HCT116 (cell line): ENCODE measurements around the gene UBE2D4. TPM values are rescaled to one million over a fixed set of nuclear protein-coding genes. Genes with fewer than 3 reads are reported as not detected.

ENCODE experiments used
- ATAC-seq: fragments of 200-7000 bp; cut with Tn5 transposase; 2 replicates; pipeline ENCODE4 v1.9.1; 2020; ENCODE audit warnings: mild to moderate bottlenecking, moderate library complexity
- BruUV-seq: library from RNA; stranded (reverse); fragments of 400-500 nt; replicated peaks from 2 replicates; lab custom pipeline; 2021; lab: Mats Ljungman, UMichigan
- CTCF ChIA-PET: fragments of 300-600 bp; sonication (Branson Sonifier 250); formaldehyde crosslinking; loops from one replicate; lab custom pipeline; 2021; ENCODE audit warnings: antibody characterized with exemption; lab: Charles Lee
- POLR2A ChIA-PET: fragments of 300-600, 350-600 bp; sonication (Branson Sonifier 250); formaldehyde crosslinking; loops from one replicate; lab custom pipeline; 2021; ENCODE audit warnings: antibody characterized with exemption; lab: Charles Lee
- RAD21 ChIA-PET, 2 experiments: fragments of 300-600 bp; sonication (Branson Sonifier 250); formaldehyde crosslinking; loops; one replicate each; lab custom pipeline; 2023; ENCODE audit warnings: low total read pairs in 2 of 2; ENCODE audit not compliant: uncharacterized antibody in 2 of 2, unreplicated experiment in 2 of 2, low non-redundant PET in 1 of 2; lab: Charles Lee
- DNase-seq: peaks from one replicate; pipeline ENCODE4 v3.0.0-alpha.2; 2010; ENCODE audit warnings: low read depth, low spot score
- H2AFZ ChIP-seq: fragments of 200-600 bp; shearing (Covaris generic), sonication (generic); 2 replicates; pipeline ENCODE4 v1.6.1; 2017; ENCODE audit warnings: low read depth, mixed run types, mixed read lengths, antibody characterized with exemption, low read length; ENCODE audit not compliant: poor library complexity, severe bottlenecking
- H3K27ac ChIP-seq: 2 replicates; pipeline ENCODE4 v1.5.1; 2012; ENCODE audit warnings: low read depth, low read length
- H3K27me3 ChIP-seq: fragments of 200-600 bp; sonication (generic); 2 replicates; pipeline ENCODE4 v1.6.1; 2016; ENCODE audit warnings: mixed run types, low read length, mixed read lengths; ENCODE audit not compliant: insufficient read depth
- H3K36me3 ChIP-seq, 2 experiments: fragments of 200-500 bp in 1 of 2; fragments of 200-600 bp in 1 of 2; sonication (Bioruptor generic) in 1 of 2; sonication (generic) in 1 of 2; 2 replicates each; pipeline versions ENCODE4 v1.5.1 to v1.6.1; 2014 to 2016; ENCODE audit warnings: low read length in 2 of 2, inconsistent platforms in 1 of 2, mixed read lengths in 1 of 2, mixed run types in 1 of 2; ENCODE audit not compliant: insufficient read depth in 2 of 2, control insufficient read depth in 1 of 2
- H3K4me1 ChIP-seq, 2 experiments: fragments of 200-600 bp in 1 of 2; sonication (generic) in 1 of 2; 2 replicates each; pipeline versions ENCODE4 v1.5.1 to v1.6.1; 2012 to 2017; ENCODE audit warnings: low read length in 2 of 2, inconsistent platforms in 1 of 2, mild to moderate bottlenecking in 1 of 2, mixed read lengths in 1 of 2, mixed run types in 1 of 2, moderate library complexity in 1 of 2; ENCODE audit not compliant: insufficient read depth in 2 of 2, control insufficient read depth in 1 of 2
- H3K4me2 ChIP-seq: fragments of 200-600 bp; sonication (generic); 2 replicates; pipeline ENCODE4 v1.6.1; 2017; ENCODE audit warnings: mixed run types, low read length, mixed read lengths
- H3K4me3 ChIP-seq, 2 experiments: fragments of 200-600 bp in 1 of 2; sonication (generic) in 1 of 2; replicated peaks in 1 of 2; 2 replicates each; pipeline ENCODE4 v1.5.1; 2011 to 2016; ENCODE audit warnings: low read length in 2 of 2, control low read depth in 1 of 2, low read depth in 1 of 2, mild to moderate bottlenecking in 1 of 2, mixed read lengths in 1 of 2, mixed run types in 1 of 2
- H3K79me2 ChIP-seq: fragments of 200-600 bp; sonication (generic); 2 replicates; pipeline ENCODE4 v1.6.1; 2017; ENCODE audit warnings: mild to moderate bottlenecking, mixed run types, low read length, moderate library complexity, mixed read lengths; ENCODE audit not compliant: insufficient read depth
- H3K9ac ChIP-seq: fragments of 200-600 bp; sonication (generic); 2 replicates; pipeline ENCODE4 v1.6.1; 2016; ENCODE audit warnings: low read length, mixed read lengths
- H3K9me2 ChIP-seq: fragments of 200-600 bp; sonication (generic), shearing (Covaris generic); 2 replicates; pipeline ENCODE4 v1.6.1; 2017; ENCODE audit warnings: mixed run types, mild to moderate bottlenecking, moderate library complexity; ENCODE audit not compliant: insufficient read depth
- H3K9me3 ChIP-seq, 2 experiments: fragments of 200-500 bp in 1 of 2; fragments of 200-600 bp in 1 of 2; sonication (Bioruptor generic) in 1 of 2; sonication (generic) in 1 of 2; 2 replicates each; pipeline ENCODE4 v1.6.1; 2014 to 2017; ENCODE audit warnings: low read length in 2 of 2, mixed read lengths in 2 of 2, inconsistent platforms in 1 of 2, low read depth in 1 of 2, mild to moderate bottlenecking in 1 of 2, mixed run types in 1 of 2, moderate library complexity in 1 of 2; ENCODE audit not compliant: control insufficient read depth in 1 of 2, insufficient read depth in 1 of 2
- H4K20me1 ChIP-seq: fragments of 200-600 bp; sonication (generic), shearing (Covaris generic); 2 replicates; pipeline ENCODE4 v1.6.1; 2017; ENCODE audit warnings: mixed run types, mild to moderate bottlenecking, moderate library complexity; ENCODE audit not compliant: insufficient read depth
- CBX3 ChIP-seq: IDR thresholded peaks from 2 replicates; pipeline ENCODE4 v1.6.1; 2012; ENCODE audit warnings: low read depth
- CEBPB ChIP-seq: IDR thresholded peaks from 2 replicates; pipeline ENCODE4 v1.6.1; 2012; ENCODE audit warnings: low read depth
- EGR1 ChIP-seq: IDR thresholded peaks from 2 replicates; pipeline ENCODE4 v1.6.1; 2012; ENCODE audit warnings: low read depth
- ELF1 ChIP-seq: IDR thresholded peaks from 2 replicates; pipeline ENCODE4 v1.6.1; 2012; ENCODE audit warnings: low read depth, borderline replicate concordance
- EZH2 ChIP-seq: fragments of 200-600 bp; sonication (generic); IDR thresholded peaks from 2 replicates; pipeline ENCODE4 v1.6.1; 2017; ENCODE audit warnings: antibody characterized with exemption, mixed run types
- EZH2phosphoT487 ChIP-seq: fragments of 200-600 bp; IDR thresholded peaks from 2 replicates; pipeline ENCODE4 v1.6.1; 2018; ENCODE audit warnings: antibody characterized with exemption, borderline replicate concordance
- JUND ChIP-seq: IDR thresholded peaks from 2 replicates; pipeline ENCODE4 v1.6.1; 2012
- POLR2A ChIP-seq: IDR thresholded peaks from 2 replicates; pipeline ENCODE4 v1.7.0; 2011; ENCODE audit warnings: borderline replicate concordance; ENCODE audit not compliant: insufficient read depth, insufficient read length; ENCODE audit errors: extremely low read depth
- POLR2AphosphoS5 ChIP-seq: IDR thresholded peaks from 2 replicates; pipeline ENCODE4 v1.6.1; 2011; ENCODE audit warnings: mild to moderate bottlenecking, low read depth, low read length, moderate library complexity
- RAD21 ChIP-seq: IDR thresholded peaks from 2 replicates; pipeline ENCODE4 v1.6.1; 2012; ENCODE audit warnings: low read depth, mild to moderate bottlenecking
- SRF ChIP-seq: IDR thresholded peaks from 2 replicates; pipeline ENCODE4 v1.6.1; 2012; ENCODE audit warnings: low read depth
- TCF7L2 ChIP-seq: IDR thresholded peaks from 2 replicates; pipeline ENCODE4 v1.7.0; 2011; ENCODE audit warnings: borderline replicate concordance, inconsistent platforms; ENCODE audit not compliant: insufficient read depth, insufficient read length; ENCODE audit errors: extremely low read depth
- ZNF274 ChIP-seq: fragments of 200-500 bp; sonication (Bioruptor generic); IDR thresholded peaks from 2 replicates; pipeline ENCODE4 v1.6.1; 2014; ENCODE audit warnings: mild to moderate bottlenecking, low read depth, low read length, inconsistent platforms
- intact Hi-C: fragments of 100-400 bp; cut with micrococcal nuclease; formaldehyde crosslinking; loops from 2 replicates; pipeline ENCODE4 v1.10.0; 2022
- total RNA-seq: library from RNA; stranded (reverse); gene quantifications from one replicate; pipeline ENCODE4 v1.2.1, GENCODE V29; 2021; ENCODE audit not compliant: unreplicated experiment
- TF ChIP-seq, protein P1 (sequence below), 3 experiments: fragments of 200-600 bp in 1 of 3; sonication (generic) in 1 of 3; IDR thresholded peaks in 2 of 3; conservative IDR thresholded peaks in 1 of 3; 2 replicates each; pipeline ENCODE4 v1.5.1; 2012 to 2017; ENCODE audit warnings: low read depth in 2 of 3, low read length in 2 of 3, antibody characterized with exemption in 1 of 3, borderline replicate concordance in 1 of 3, control low read depth in 1 of 3, mild to moderate bottlenecking in 1 of 3, mixed read lengths in 1 of 3, mixed run types in 1 of 3, moderate library complexity in 1 of 3; ENCODE audit not compliant: insufficient read depth in 1 of 3
- TF ChIP-seq, protein P2 (sequence below): IDR thresholded peaks from 2 replicates; pipeline ENCODE4 v1.6.1; 2012

Gene UBE2D4
- total RNA-seq, 1 experiment from 2014 or later: 12.9 TPM

DNA sequence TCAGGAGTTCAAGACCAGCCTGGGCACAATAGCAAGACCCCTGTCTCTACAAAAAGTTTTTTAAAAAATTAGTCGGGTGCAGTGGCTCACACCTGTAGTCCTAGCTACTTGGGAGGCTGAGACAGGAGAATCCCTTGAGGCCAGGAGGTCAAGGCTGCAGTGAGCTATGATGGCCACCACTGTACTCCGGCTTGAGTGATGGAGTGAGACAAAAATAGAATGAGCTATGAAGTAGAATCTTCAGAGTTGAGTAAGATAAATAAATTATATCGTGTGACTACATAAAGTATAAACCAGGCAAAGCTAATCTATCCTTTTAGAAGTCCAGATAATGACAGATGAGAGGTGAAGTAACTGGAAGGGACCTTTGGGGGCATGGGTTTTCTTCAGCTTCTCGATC is 41.6 kb upstream of the UBE2D4 start:
- CTCF ChIA-PET: no interaction called here
- H3K79me2 ChIP-seq: peaks cover 33% of the 10 kb centered on the region
- intact Hi-C loops: no loop called here
- no peak overlapping the region for H3K9ac ChIP-seq
- no peak overlapping the region for H3K4me2 ChIP-seq
- peaks cover 0 to 8% of the 10 kb centered on the region in 2 experiments; a peak in 2 of 4 replicates for H3K4me1 ChIP-seq
- peaks cover 4% of the 10 kb centered on the region; the same call in 1 of the 2 replicates for H4K20me1 ChIP-seq
- RAD21 ChIA-PET: interaction anchor here in 1 of 2 experiments (0.6 kb wide), 1 partner anchor 17 kb away, joined by 7 read pairs; no protein-coding TSS in a partner anchor
- TF ChIP-seq, protein P1, sequence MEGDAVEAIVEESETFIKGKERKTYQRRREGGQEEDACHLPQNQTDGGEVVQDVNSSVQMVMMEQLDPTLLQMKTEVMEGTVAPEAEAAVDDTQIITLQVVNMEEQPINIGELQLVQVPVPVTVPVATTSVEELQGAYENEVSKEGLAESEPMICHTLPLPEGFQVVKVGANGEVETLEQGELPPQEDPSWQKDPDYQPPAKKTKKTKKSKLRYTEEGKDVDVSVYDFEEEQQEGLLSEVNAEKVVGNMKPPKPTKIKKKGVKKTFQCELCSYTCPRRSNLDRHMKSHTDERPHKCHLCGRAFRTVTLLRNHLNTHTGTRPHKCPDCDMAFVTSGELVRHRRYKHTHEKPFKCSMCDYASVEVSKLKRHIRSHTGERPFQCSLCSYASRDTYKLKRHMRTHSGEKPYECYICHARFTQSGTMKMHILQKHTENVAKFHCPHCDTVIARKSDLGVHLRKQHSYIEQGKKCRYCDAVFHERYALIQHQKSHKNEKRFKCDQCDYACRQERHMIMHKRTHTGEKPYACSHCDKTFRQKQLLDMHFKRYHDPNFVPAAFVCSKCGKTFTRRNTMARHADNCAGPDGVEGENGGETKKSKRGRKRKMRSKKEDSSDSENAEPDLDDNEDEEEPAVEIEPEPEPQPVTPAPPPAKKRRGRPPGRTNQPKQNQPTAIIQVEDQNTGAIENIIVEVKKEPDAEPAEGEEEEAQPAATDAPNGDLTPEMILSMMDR (IDR thresholded peaks at IDR 0.05 in 2 of 3, conservative IDR thresholded peaks at IDR 0.05 in 1 of 3; ENCODE audit: borderline replicate concordance in 1 of 3, insufficient read depth in 1 of 3, low read depth in 2 of 3, low read length in 2 of 3): no peak
- no peak overlapping the region for H2AFZ ChIP-seq
- POLR2A ChIA-PET: interaction anchor here (1.9 kb wide), 1 partner anchor 15 kb away, joined by 6 read pairs; the partner anchor contains the start of gene MRPS24
- no peak overlapping the region for H3K27ac ChIP-seq
- H3K9me2 ChIP-seq: no peaks in the 10 kb centered on the region
- no peak for DNase-seq
- H3K27me3 ChIP-seq: no peaks in the 10 kb centered on the region
- peaks cover 25 to 33% of the 10 kb centered on the region in 2 experiments for H3K36me3 ChIP-seq
- H3K9me3 ChIP-seq: no peaks in the 10 kb centered on the region
- no TSS peak for BruUV-seq
- H3K4me3 ChIP-seq: no peak overlapping the region
- no peak for ATAC-seq

DNA sequence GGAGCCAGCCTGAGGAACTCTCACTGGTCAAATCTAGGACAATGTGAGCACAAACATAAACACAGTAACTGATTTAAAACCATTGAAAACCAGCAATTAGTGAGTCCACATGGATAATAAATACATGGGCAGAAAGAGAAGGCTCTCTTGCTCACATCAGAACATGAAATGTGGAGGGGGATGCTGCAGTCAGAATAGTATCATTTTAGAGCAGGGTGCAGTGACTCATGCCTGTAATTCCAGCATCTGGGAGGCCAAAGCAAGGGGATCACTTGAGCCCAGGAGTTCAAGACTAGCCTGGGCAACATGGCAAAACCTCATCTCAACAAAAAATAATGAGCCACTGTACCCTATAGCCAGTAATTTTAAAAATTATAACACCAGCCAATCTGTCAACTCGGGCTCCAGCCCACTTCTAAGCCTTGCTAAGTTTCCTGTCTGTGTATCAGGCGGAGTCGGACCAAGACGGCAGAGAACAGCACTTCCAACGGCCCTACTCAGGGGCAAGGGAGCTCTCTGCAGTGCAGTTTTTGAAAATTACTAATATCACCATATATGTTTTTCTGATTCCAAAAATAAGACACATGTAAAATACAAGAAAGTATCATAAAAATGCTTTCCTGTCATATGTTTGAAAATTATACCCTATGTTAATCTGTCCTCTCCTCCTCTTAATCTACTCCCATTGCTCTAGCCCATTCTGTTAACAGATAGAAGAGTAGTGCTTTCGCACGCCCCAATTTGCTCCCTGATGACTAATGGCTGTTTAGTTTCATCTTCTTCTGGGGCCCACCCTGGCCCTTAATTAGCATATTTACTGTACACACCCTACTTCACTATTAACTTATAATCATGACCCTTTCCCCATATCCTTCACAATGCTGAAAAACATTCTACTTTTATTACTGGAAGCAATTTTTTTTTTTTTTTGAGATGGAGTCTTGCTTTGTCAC is 37.0 kb upstream of the UBE2D4 start:
- H3K4me3 ChIP-seq: no peak overlapping the region
- CTCF ChIA-PET: no interaction called here
- H4K20me1 ChIP-seq: peaks cover 4% of the 10 kb centered on the region; the same call in 1 of the 2 replicates
- ATAC-seq (no peak), DNase-seq (no peak)
- no peaks in the 10 kb centered on the region for H3K9me3 ChIP-seq
- H3K4me1 ChIP-seq: peaks cover 0 to 17% of the 10 kb centered on the region in 2 experiments; a peak in 2 of 4 replicates
- RAD21 ChIA-PET: no interaction called here
- H3K79me2 ChIP-seq: peaks cover 75% of the 10 kb centered on the region
- no peaks in the 10 kb centered on the region for H3K27me3 ChIP-seq
- POLR2A ChIA-PET: no interaction called here
- no peak overlapping the region for H2AFZ ChIP-seq
- H3K27ac ChIP-seq: no peak overlapping the region
- intact Hi-C loops: no loop called here
- H3K9me2 ChIP-seq: no peaks in the 10 kb centered on the region
- H3K36me3 ChIP-seq: peaks cover 6 to 15% of the 10 kb centered on the region in 2 experiments; a peak in 3 of 4 replicates
- BruUV-seq: no TSS peak
- H3K4me2 ChIP-seq: no peak overlapping the region
- H3K9ac ChIP-seq: no peak overlapping the region
- no peak for TF ChIP-seq ZNF274
- no peak for TF ChIP-seq RAD21
- TF ChIP-seq POLR2AphosphoS5: no peak
- TF ChIP-seq ELF1: no peak
- TF ChIP-seq TCF7L2: no peak
- TF ChIP-seq, protein P2, sequence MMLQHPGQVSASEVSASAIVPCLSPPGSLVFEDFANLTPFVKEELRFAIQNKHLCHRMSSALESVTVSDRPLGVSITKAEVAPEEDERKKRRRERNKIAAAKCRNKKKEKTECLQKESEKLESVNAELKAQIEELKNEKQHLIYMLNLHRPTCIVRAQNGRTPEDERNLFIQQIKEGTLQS: no peak
- TF ChIP-seq EZH2phosphoT487: no peak
- TF ChIP-seq JUND: no peak
- TF ChIP-seq POLR2A: no peak
- no peak for TF ChIP-seq SRF
- no peak for TF ChIP-seq CBX3
- no peak for TF ChIP-seq CEBPB
- TF ChIP-seq EZH2: no peak
- no peak for TF ChIP-seq EGR1
